Neural crest cell (in vitro differentiated cells): ENCODE data around the gene CCDC57. TPM values are rescaled to one million over a fixed set of nuclear protein-coding genes. Genes with fewer than 3 reads are reported as not detected.
"Not testable (repeated sequence)": the region's sequence is repeated elsewhere in the genome, so short reads cannot be mapped to it uniquely, and the experiment has no call there.

Experiments used
- DNase-seq: peaks from one replicate; pipeline ENCODE4 v3.0.0; 2021; ENCODE audit warnings: low read depth, mixed read lengths, low spot score
- H3K27ac Mint-ChIP-seq: one replicate; pipeline ENCODE4 v1.8.0; 2021; ENCODE audit warnings: mild to moderate bottlenecking, mixed read lengths; ENCODE audit not compliant: unreplicated experiment
- H3K27me3 Mint-ChIP-seq: 2 replicates; pipeline ENCODE4 v1.8.0; 2021; ENCODE audit warnings: low read depth, mild to moderate bottlenecking, mixed read lengths
- H3K36me3 Mint-ChIP-seq: 2 replicates; pipeline ENCODE4 v1.8.0; 2021; ENCODE audit warnings: low read depth, mild to moderate bottlenecking, mixed read lengths
- H3K4me1 Mint-ChIP-seq: 2 replicates; pipeline ENCODE4 v1.8.0; 2021; ENCODE audit warnings: mixed read lengths
- H3K4me3 Mint-ChIP-seq: one replicate; pipeline ENCODE4 v1.8.0; 2021; ENCODE audit warnings: mild to moderate bottlenecking, mixed read lengths
- H3K9me3 Mint-ChIP-seq: 2 replicates; pipeline ENCODE4 v1.8.0; 2021; ENCODE audit warnings: mixed read lengths
- CTCF ChIP-seq: fragments of 200-600 bp; sonication (generic); conservative IDR thresholded peaks from 2 replicates; pipeline ENCODE4 v1.5.0; 2021; ENCODE audit warnings: antibody characterized with exemption, mild to moderate bottlenecking
- total RNA-seq: library from RNA; stranded (reverse); gene quantifications from 2 replicates; pipeline ENCODE4 v1.2.1, GENCODE V29; 2021

The CCDC57 gene
- total RNA-seq, 1 donor from 2014 or later, result 47.5 TPM

- H3K4me3 Mint-ChIP-seq, result no peak overlapping the region
- no peak overlapping the region for H3K27ac Mint-ChIP-seq
- H3K9me3 Mint-ChIP-seq, result no peaks in the 10 kb centered on the region
- H3K36me3 Mint-ChIP-seq, result peaks cover 6% of the 10 kb centered on the region
- H3K4me1 Mint-ChIP-seq, result no peaks in the 10 kb centered on the region
- no peak for TF ChIP-seq CTCF
- no peak for DNase-seq
- H3K27me3 Mint-ChIP-seq, result no peaks in the 10 kb centered on the region
These were observed 36.7 kb downstream of the CCDC57 start for GRCh38 chr17:82175951-82176350.

- Mint-ChIP-seq H3K27ac (no peak overlapping the region), H3K9me3 (no peaks in the 10 kb centered on the region), H3K27me3 (no peaks in the 10 kb centered on the region), H3K4me3 (no peak overlapping the region), H3K36me3 (peaks cover 10% of the 10 kb centered on the region), H3K4me1 (no peaks in the 10 kb centered on the region)
- TF ChIP-seq CTCF, result no peak
- DNase-seq, result no peak
These were observed 37.4 kb downstream of the CCDC57 start for GRCh38 chr17:82175201-82175600.

- H3K36me3 Mint-ChIP-seq, H3K4me3 Mint-ChIP-seq, H3K27me3 Mint-ChIP-seq, H3K4me1 Mint-ChIP-seq, DNase-seq, H3K9me3 Mint-ChIP-seq: not testable (repeated sequence)
- H3K27ac Mint-ChIP-seq, result peak overlapping the region; percentile 38
These were observed 38.4 kb downstream of the CCDC57 start for GRCh38 chr17:82174042-82174857.

- H3K36me3 Mint-ChIP-seq, result peaks cover 10% of the 10 kb centered on the region
- no peaks in the 10 kb centered on the region for H3K4me1 Mint-ChIP-seq
- no peak for TF ChIP-seq CTCF
- DNase-seq, result no peak
- H3K4me3 Mint-ChIP-seq, result no peak overlapping the region
- H3K9me3 Mint-ChIP-seq, result no peaks in the 10 kb centered on the region
- no peaks in the 10 kb centered on the region for H3K27me3 Mint-ChIP-seq
- no peak overlapping the region for H3K27ac Mint-ChIP-seq
These were observed 39.1 kb downstream of the CCDC57 start for GRCh38 chr17:82173351-82174041.

GRCh38 chr17:82172486-82173160, 40.0 kb downstream of the CCDC57 start:
- H3K4me3 Mint-ChIP-seq, result no peak overlapping the region

More at GRCh38 chr17:82172486-82173160, 40.0 kb downstream of the CCDC57 start:
- Mint-ChIP-seq H3K4me1 (no peaks in the 10 kb centered on the region), H3K27me3 (no peaks in the 10 kb centered on the region), H3K36me3 (peaks cover 13% of the 10 kb centered on the region), H3K9me3 (no peaks in the 10 kb centered on the region), H3K27ac (peak overlapping the region; percentile 59)
- no peak for DNase-seq
- TF ChIP-seq CTCF, result no peak
